CD4-positive, alpha-beta T cell (primary cell): ENCODE measurements around the gene ZBTB11. TPM values are rescaled to one million over a fixed set of nuclear protein-coding genes. Genes with fewer than 3 reads are reported as not detected.

Source experiments
- ATAC-seq: fragments of 200-7000 bp; cut with Tn5 transposase; one replicate; pipeline ENCODE4 v1.10.0; 2022; ENCODE audit warnings: mild to moderate bottlenecking; ENCODE audit not compliant: poor library complexity
- CTCF ChIA-PET: fragments of 350-600 bp; sonication (Branson Sonifier 250); formaldehyde crosslinking; loops from one replicate; lab custom pipeline; 2021; ENCODE audit warnings: antibody characterized with exemption, inconsistent platforms; lab: Charles Lee
- POLR2A ChIA-PET: fragments of 350-600 bp; sonication (Branson Sonifier 250); formaldehyde crosslinking; loops from one replicate; lab custom pipeline; 2021; ENCODE audit warnings: antibody characterized with exemption, inconsistent platforms; lab: Charles Lee
- DNase-seq, 14 experiments: peaks; one replicate each; pipeline ENCODE4 v3.0.0-alpha.2; 2013 to 2020; ENCODE audit warnings: mixed read lengths in 2 of 14
- H3K27ac ChIP-seq, 2 donors: one replicate each; pipeline versions ENCODE4 v1.5.1 to v1.7.0; 2013; ENCODE audit warnings: low read length in 2 of 2, low read depth in 1 of 2, mild to moderate bottlenecking in 1 of 2
- H3K27me3 ChIP-seq, 2 experiments: 1 replicate in 1 of 2; 2 replicates in 1 of 2; pipeline versions ENCODE4 v1.6.1 to v1.7.0; 2013; ENCODE audit warnings: low read length in 2 of 2, control low read depth in 1 of 2, mild to moderate bottlenecking in 1 of 2, moderate library complexity in 1 of 2; ENCODE audit not compliant: insufficient read depth in 2 of 2, control insufficient read depth in 1 of 2
- H3K36me3 ChIP-seq: one replicate; pipeline ENCODE4 v1.6.1; 2013; ENCODE audit warnings: low read length, control low read depth; ENCODE audit not compliant: insufficient read depth
- H3K4me1 ChIP-seq: one replicate; pipeline ENCODE4 v1.6.1; 2013; ENCODE audit warnings: low read length, control low read depth; ENCODE audit not compliant: insufficient read depth
- H3K4me3 ChIP-seq: one replicate; pipeline ENCODE4 v1.5.1; 2013; ENCODE audit warnings: mild to moderate bottlenecking, low read length, moderate library complexity
- H3K9me3 ChIP-seq, 2 experiments: 1 replicate in 1 of 2; 2 replicates in 1 of 2; pipeline versions ENCODE4 v1.6.1 to v1.7.0; 2013; ENCODE audit warnings: low read length in 2 of 2, mild to moderate bottlenecking in 2 of 2, control low read depth in 1 of 2, moderate library complexity in 1 of 2; ENCODE audit not compliant: control insufficient read depth in 1 of 2, insufficient read depth in 1 of 2
- H3K27ac Mint-ChIP-seq: one replicate; pipeline ENCODE4 v1.8.0; 2020; ENCODE audit warnings: mixed read lengths
- H3K27me3 Mint-ChIP-seq: one replicate; pipeline ENCODE4 v1.8.0; 2021; ENCODE audit warnings: mixed read lengths
- H3K36me3 Mint-ChIP-seq: one replicate; pipeline ENCODE4 v1.8.0; 2021; ENCODE audit warnings: low read depth, mixed read lengths
- H3K4me1 Mint-ChIP-seq: one replicate; pipeline ENCODE4 v1.8.0; 2021; ENCODE audit warnings: low read depth, mixed read lengths
- H3K4me3 Mint-ChIP-seq: one replicate; pipeline ENCODE4 v1.8.0; 2020; ENCODE audit warnings: mild to moderate bottlenecking, mixed read lengths
- H3K9me3 Mint-ChIP-seq: one replicate; pipeline ENCODE4 v1.8.0; 2020; ENCODE audit warnings: mixed read lengths
- intact Hi-C, 2 experiments: fragments of 100-400 bp; cut with DNase I in 1 of 2; cut with micrococcal nuclease in 1 of 2; formaldehyde crosslinking; loops; one replicate each; pipeline versions ENCODE4 v1.15.1 to v1.9.0; 2023 to 2025; cut with DNase I, micrococcal nuclease
- total RNA-seq, 174 experiments: library from RNA in 2 of 174; stranded (reverse) in 2 of 174; gene quantifications; one replicate each; pipeline ENCODE4 v1.2.3 and lab custom pipeline; 2021 to 2026
- TF ChIP-seq, protein P1 (sequence below): fragments of 200-600 bp; IDR thresholded peaks from one replicate; pipeline ENCODE4 v1.8.0; 2022; ENCODE audit warnings: antibody characterized with exemption, mild to moderate bottlenecking

ZBTB11 gene
- total RNA-seq, 2 experiments from 2014 or later: 73.5 to 76.6 TPM

DNA sequence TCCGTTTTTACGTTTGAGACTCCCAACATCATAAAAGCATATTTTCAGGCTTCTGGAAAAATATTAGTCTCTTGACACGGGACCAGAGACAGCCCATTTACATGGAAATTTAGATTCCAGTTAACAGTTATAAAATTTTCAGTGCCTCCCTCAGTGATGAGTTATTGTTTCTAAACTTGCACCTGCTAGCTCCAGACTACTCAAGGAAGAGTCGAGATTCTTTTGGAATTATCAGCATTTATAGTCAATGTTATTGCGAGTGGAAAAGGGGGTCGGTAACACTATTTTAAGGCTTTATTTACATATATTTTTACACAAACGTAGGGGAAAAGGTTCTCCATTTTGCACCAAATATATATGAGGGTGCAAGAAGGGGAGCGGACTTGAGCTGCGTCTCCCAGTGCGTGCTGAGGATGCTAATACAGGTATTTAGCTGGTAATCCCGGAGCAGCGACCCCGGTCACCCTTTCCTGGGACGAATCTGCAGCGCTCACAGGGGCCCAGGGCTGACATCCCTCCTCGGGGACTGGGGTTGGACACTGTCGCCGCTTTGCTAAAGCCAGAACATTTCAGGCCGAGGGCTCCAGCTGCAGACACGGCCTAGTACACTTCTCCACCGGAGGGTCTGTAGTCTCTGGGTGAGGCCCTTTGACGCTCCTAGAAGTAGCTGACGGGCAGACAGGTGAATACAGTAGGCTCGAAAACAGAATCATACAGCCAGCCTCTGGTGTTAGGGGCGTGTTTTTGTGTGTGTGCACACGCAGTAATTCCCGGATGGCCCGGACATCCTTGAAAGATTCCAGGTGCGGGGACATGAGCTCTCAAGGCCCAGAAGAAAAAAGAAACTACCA is 729 bp upstream of the ZBTB11 start:
- peak overlapping the region; percentile 98 for H3K4me3 Mint-ChIP-seq
- H3K9me3 Mint-ChIP-seq: no peaks in the 10 kb centered on the region
- intact Hi-C loops: loop anchor here (1.0 to 5.0 kb wide), 3 partner anchors 9 to 101 kb away; partner anchors contain the start of genes RPL24 (in 2 of the 2) and NXPE3 (in 1 of the 2)
- Histone ChIP-seq H3K27ac (peak overlapping the region; percentile 77 to 99), H3K4me3 (peak overlapping the region; percentile 71), H3K9me3 (no peaks in the 10 kb centered on the region), H3K27me3 (no peaks in the 10 kb centered on the region), H3K36me3 (peaks cover 27% of the 10 kb centered on the region), H3K4me1 (peaks cover 36% of the 10 kb centered on the region)
- H3K36me3 Mint-ChIP-seq: peaks cover 65% of the 10 kb centered on the region
- peak in 2 of 14 experiments; percentile 20 to 42 for DNase-seq
- ChIA-PET CTCF (interaction anchor here (0.9 to 3.4 kb wide), 3 partner anchors 8 to 92 kb away, joined by 3 to 29 read pairs (median 3); partner anchors contain the start of genes CEP97 and RPL24), POLR2A (interaction anchor here (1.2 to 5.2 kb wide), 13 partner anchors 8 to 967 kb away, joined by 3 to 140 read pairs (median 14); partner anchors contain the start of genes CEP97, NFKBIZ, NXPE3 and PCNP)
- peaks cover 56% of the 10 kb centered on the region for H3K4me1 Mint-ChIP-seq
- peak overlapping the region; percentile 100 for H3K27ac Mint-ChIP-seq
- ATAC-seq: no peak
- TF ChIP-seq, protein P1, sequence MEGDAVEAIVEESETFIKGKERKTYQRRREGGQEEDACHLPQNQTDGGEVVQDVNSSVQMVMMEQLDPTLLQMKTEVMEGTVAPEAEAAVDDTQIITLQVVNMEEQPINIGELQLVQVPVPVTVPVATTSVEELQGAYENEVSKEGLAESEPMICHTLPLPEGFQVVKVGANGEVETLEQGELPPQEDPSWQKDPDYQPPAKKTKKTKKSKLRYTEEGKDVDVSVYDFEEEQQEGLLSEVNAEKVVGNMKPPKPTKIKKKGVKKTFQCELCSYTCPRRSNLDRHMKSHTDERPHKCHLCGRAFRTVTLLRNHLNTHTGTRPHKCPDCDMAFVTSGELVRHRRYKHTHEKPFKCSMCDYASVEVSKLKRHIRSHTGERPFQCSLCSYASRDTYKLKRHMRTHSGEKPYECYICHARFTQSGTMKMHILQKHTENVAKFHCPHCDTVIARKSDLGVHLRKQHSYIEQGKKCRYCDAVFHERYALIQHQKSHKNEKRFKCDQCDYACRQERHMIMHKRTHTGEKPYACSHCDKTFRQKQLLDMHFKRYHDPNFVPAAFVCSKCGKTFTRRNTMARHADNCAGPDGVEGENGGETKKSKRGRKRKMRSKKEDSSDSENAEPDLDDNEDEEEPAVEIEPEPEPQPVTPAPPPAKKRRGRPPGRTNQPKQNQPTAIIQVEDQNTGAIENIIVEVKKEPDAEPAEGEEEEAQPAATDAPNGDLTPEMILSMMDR: no peak
- peaks cover 3% of the 10 kb centered on the region for H3K27me3 Mint-ChIP-seq

DNA sequence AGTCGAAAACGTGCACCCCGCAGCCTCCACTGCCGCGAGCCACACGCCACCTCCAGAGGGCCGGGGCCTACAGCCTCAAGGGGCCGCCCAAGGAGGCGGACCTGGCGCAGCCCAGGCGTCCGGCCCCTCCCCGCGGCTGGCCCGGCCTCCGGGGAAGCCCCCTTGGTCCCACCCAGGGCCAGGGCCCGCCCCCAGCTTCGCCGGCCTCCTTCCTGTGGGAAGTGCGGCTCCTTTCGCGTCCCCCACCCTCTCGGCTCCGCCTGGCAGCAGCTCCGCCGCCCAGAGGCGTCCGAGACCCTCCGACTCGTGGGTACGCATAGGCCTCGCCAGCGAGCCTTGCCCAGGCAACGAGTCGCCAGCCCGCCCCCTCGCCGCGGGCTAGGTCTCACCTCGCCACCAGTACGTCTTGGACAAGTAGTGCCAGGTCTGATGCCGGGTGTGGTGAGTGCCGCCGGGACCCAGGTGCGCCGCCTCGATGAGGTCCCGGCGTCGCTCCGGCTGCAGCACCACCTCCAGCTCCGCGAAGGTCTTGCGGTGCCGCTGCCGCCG is 642 bp downstream of the ZBTB11 start:
- intact Hi-C loops: loop anchor here (1.0 to 5.0 kb wide), 3 partner anchors 51 to 103 kb away; partner anchors contain the start of genes NXPE3 (in 1 of the 2) and PCNP (in 1 of the 2)
- peaks cover 3% of the 10 kb centered on the region for H3K27me3 Mint-ChIP-seq
- Histone ChIP-seq H3K4me3 (peak overlapping the region; percentile 71), H3K27ac (peak overlapping the region; percentile 97 to 99), H3K36me3 (peaks cover 22% of the 10 kb centered on the region), H3K27me3 (no peaks in the 10 kb centered on the region), H3K4me1 (peaks cover 36% of the 10 kb centered on the region), H3K9me3 (no peaks in the 10 kb centered on the region)
- H3K36me3 Mint-ChIP-seq: peaks cover 65% of the 10 kb centered on the region
- POLR2A ChIA-PET: interaction anchor here (0.6 to 5.2 kb wide), 25 partner anchors 10 to 1859 kb away, joined by 3 to 140 read pairs (median 6); partner anchors contain the start of genes CEP97, CMSS1, NFKBIZ and NXPE3
- peaks cover 62% of the 10 kb centered on the region for H3K4me1 Mint-ChIP-seq
- no peaks in the 10 kb centered on the region for H3K9me3 Mint-ChIP-seq
- peak overlapping the region; percentile 100 for H3K27ac Mint-ChIP-seq
- CTCF ChIA-PET: interaction anchor here (0.6 to 3.4 kb wide), 7 partner anchors 10 to 500 kb away, joined by 3 to 29 read pairs (median 5); partner anchors contain the start of genes CEP97, PCNP and RPL24
- TF ChIP-seq, protein P1: no peak
- peak; percentile 77 to 98 (median 92) for DNase-seq
- ATAC-seq: peak; percentile 78
- peak overlapping the region; percentile 98 for H3K4me3 Mint-ChIP-seq

DNA sequence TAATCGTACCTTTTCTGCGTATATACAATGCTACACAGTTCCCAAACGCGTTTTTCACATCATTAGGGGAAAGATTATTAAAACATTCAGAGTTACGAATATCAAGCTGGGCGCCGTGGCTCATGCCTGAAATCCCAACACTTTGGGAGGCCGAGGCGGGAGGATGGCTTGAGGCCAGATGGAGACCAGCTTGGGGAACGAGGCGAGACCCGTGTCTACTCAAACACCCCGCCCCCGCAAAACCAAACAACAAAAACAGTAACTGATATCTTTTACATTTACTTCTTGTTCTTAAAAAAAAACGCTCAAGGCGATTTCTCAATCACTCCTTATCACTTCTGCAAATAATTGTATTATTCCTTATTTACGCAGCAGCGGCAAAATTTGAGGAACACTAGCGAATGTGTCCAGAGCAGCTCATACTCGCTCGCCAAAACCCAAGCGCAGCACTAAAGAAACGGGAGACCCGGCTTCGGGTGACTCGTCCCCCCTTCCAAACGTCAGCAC is 1.2 kb downstream of the ZBTB11 start:
- CTCF ChIA-PET: interaction anchor here (0.8 to 3.4 kb wide), 5 partner anchors 10 to 154 kb away, joined by 3 to 29 read pairs (median 6); partner anchors contain the start of genes CEP97, PCNP and RPL24
- POLR2A ChIA-PET: interaction anchor here (0.6 to 5.2 kb wide), 18 partner anchors 9 to 1415 kb away, joined by 3 to 140 read pairs (median 8); partner anchors contain the start of genes CEP97, NFKBIZ, NXPE3 and PCNP
- intact Hi-C loops: loop anchor here (1.0 to 5.0 kb wide), 3 partner anchors 52 to 103 kb away; partner anchors contain the start of genes NXPE3 (in 1 of the 2) and PCNP (in 1 of the 2)
- TF ChIP-seq, protein P1: no peak
- peaks cover 36% of the 10 kb centered on the region for H3K4me1 ChIP-seq
- H3K36me3 Mint-ChIP-seq: peaks cover 65% of the 10 kb centered on the region
- peaks cover 22% of the 10 kb centered on the region for H3K36me3 ChIP-seq
- no peaks in the 10 kb centered on the region for H3K9me3 ChIP-seq
- peaks cover 3% of the 10 kb centered on the region for H3K27me3 Mint-ChIP-seq
- peak in 2 of 14 experiments; percentile 10 to 16 for DNase-seq
- no peak for ATAC-seq
- H3K4me3 Mint-ChIP-seq: peak overlapping the region; percentile 95
- H3K4me3 ChIP-seq: peak overlapping the region; percentile 71
- peaks cover 60% of the 10 kb centered on the region for H3K4me1 Mint-ChIP-seq
- H3K27ac Mint-ChIP-seq: peak overlapping the region; percentile 100
- peak overlapping the region; percentile 97 to 99 for H3K27ac ChIP-seq
- no peaks in the 10 kb centered on the region for H3K27me3 ChIP-seq
- no peaks in the 10 kb centered on the region for H3K9me3 Mint-ChIP-seq
